ENCODE data around the gene BTBD17. TPM values are rescaled to one million over a fixed set of nuclear protein-coding genes. Genes with fewer than 3 reads are reported as not detected.

The BTBD17 gene
- total RNA-seq, 1 donor from 2014 or later = not detected

- Mint-ChIP-seq H3K27ac (no peak overlapping the region), H3K9me3 (no peaks in the 10 kb centered on the region), H3K4me3 (ENCODE audit: low read depth) (no peak overlapping the region), H3K36me3 (ENCODE audit: low read depth) (no peaks in the 10 kb centered on the region), H3K27me3 (ENCODE audit: low read depth) (peaks cover 24% of the 10 kb centered on the region), H3K4me1 (ENCODE audit: low read depth) (no peaks in the 10 kb centered on the region)
- DNase-seq (ENCODE audit: low spot score) = no peak
- intact Hi-C loops (cut with micrococcal nuclease) = no loop called here
Observed at GRCh38 chr17:74347646-74348045, 14.0 kb downstream of the BTBD17 start.

GRCh38 chr17:74345433-74346241 is 16.0 kb downstream of the BTBD17 start:
- Mint-ChIP-seq H3K27ac (no peak overlapping the region), H3K27me3 (ENCODE audit: low read depth) (peaks cover 15% of the 10 kb centered on the region), H3K4me1 (ENCODE audit: low read depth) (no peaks in the 10 kb centered on the region), H3K36me3 (ENCODE audit: low read depth) (no peaks in the 10 kb centered on the region), H3K4me3 (ENCODE audit: low read depth) (no peak overlapping the region), H3K9me3 (no peaks in the 10 kb centered on the region)
- intact Hi-C loops (cut with micrococcal nuclease) = no loop called here
- no peak for DNase-seq (ENCODE audit: low spot score)

- Mint-ChIP-seq H3K36me3 (ENCODE audit: low read depth) (no peaks in the 10 kb centered on the region), H3K4me3 (ENCODE audit: low read depth) (no peak overlapping the region), H3K27ac (no peak overlapping the region), H3K9me3 (no peaks in the 10 kb centered on the region), H3K4me1 (ENCODE audit: low read depth) (no peaks in the 10 kb centered on the region), H3K27me3 (ENCODE audit: low read depth) (peaks cover 9% of the 10 kb centered on the region)
- DNase-seq (ENCODE audit: low spot score) = no peak
- intact Hi-C loops (cut with micrococcal nuclease) = no loop called here
Observed at GRCh38 chr17:74344658-74345057, 17.0 kb downstream of the BTBD17 start.

- no peaks in the 10 kb centered on the region for H3K4me1 Mint-ChIP-seq (ENCODE audit: low read depth)
- intact Hi-C loops (cut with micrococcal nuclease) = no loop called here
- no peak overlapping the region for H3K4me3 Mint-ChIP-seq (ENCODE audit: low read depth)
- no peaks in the 10 kb centered on the region for H3K36me3 Mint-ChIP-seq (ENCODE audit: low read depth)
- no peak for DNase-seq (ENCODE audit: low spot score)
- peaks cover 6% of the 10 kb centered on the region for H3K27me3 Mint-ChIP-seq (ENCODE audit: low read depth)
- no peak overlapping the region for H3K27ac Mint-ChIP-seq
- no peaks in the 10 kb centered on the region for H3K9me3 Mint-ChIP-seq
Observed at GRCh38 chr17:74343526-74344284, 18.0 kb downstream of the BTBD17 start.

GRCh38 chr17:74343121-74343520 is 18.5 kb downstream of the BTBD17 start:
- no peaks in the 10 kb centered on the region for H3K4me1 Mint-ChIP-seq (ENCODE audit: low read depth)
- no peak overlapping the region for H3K4me3 Mint-ChIP-seq (ENCODE audit: low read depth)
- intact Hi-C loops (cut with micrococcal nuclease) = no loop called here
- DNase-seq (ENCODE audit: low spot score) = no peak
- no peak overlapping the region for H3K27ac Mint-ChIP-seq
- peaks cover 2% of the 10 kb centered on the region for H3K27me3 Mint-ChIP-seq (ENCODE audit: low read depth)
- no peaks in the 10 kb centered on the region for H3K9me3 Mint-ChIP-seq
- H3K36me3 Mint-ChIP-seq (ENCODE audit: low read depth) = no peaks in the 10 kb centered on the region

- no peak overlapping the region for H3K4me3 Mint-ChIP-seq (ENCODE audit: low read depth)
- H3K4me1 Mint-ChIP-seq (ENCODE audit: low read depth) = no peaks in the 10 kb centered on the region
- intact Hi-C loops (cut with micrococcal nuclease) = no loop called here
Observed at GRCh38 chr17:74342224-74342623, 19.4 kb downstream of the BTBD17 start.

GRCh38 chr17:74340470-74341023 is 21.1 kb downstream of the BTBD17 start:
- H3K27me3 Mint-ChIP-seq (ENCODE audit: low read depth) = peaks cover 5% of the 10 kb centered on the region
- H3K4me3 Mint-ChIP-seq (ENCODE audit: low read depth) = no peak overlapping the region
- no peak overlapping the region for H3K27ac Mint-ChIP-seq
- intact Hi-C loops (cut with micrococcal nuclease) = no loop called here
- H3K4me1 Mint-ChIP-seq (ENCODE audit: low read depth) = no peaks in the 10 kb centered on the region
- H3K36me3 Mint-ChIP-seq (ENCODE audit: low read depth) = no peaks in the 10 kb centered on the region
- H3K9me3 Mint-ChIP-seq = no peaks in the 10 kb centered on the region
- DNase-seq (ENCODE audit: low spot score) = no peak

More at GRCh38 chr17:74342224-74342623, 19.4 kb downstream of the BTBD17 start:
- H3K36me3 Mint-ChIP-seq (ENCODE audit: low read depth) = no peaks in the 10 kb centered on the region
- no peaks in the 10 kb centered on the region for H3K9me3 Mint-ChIP-seq
- DNase-seq (ENCODE audit: low spot score) = no peak
- peaks cover 2% of the 10 kb centered on the region for H3K27me3 Mint-ChIP-seq (ENCODE audit: low read depth)
- H3K27ac Mint-ChIP-seq = no peak overlapping the region

- Mint-ChIP-seq H3K27me3 (ENCODE audit: low read depth) (peaks cover 3% of the 10 kb centered on the region), H3K4me3 (ENCODE audit: low read depth) (no peak overlapping the region), H3K9me3 (no peaks in the 10 kb centered on the region), H3K27ac (no peak overlapping the region), H3K36me3 (ENCODE audit: low read depth) (no peaks in the 10 kb centered on the region), H3K4me1 (ENCODE audit: low read depth) (no peaks in the 10 kb centered on the region)
- no peak for DNase-seq (ENCODE audit: low spot score)
- intact Hi-C loops (cut with micrococcal nuclease) = no loop called here
Observed at GRCh38 chr17:74339537-74340195, 22.0 kb downstream of the BTBD17 start.

GRCh38 chr17:74337834-74338500 is 23.7 kb downstream of the BTBD17 start:
- H3K27ac Mint-ChIP-seq = no peak overlapping the region
- no peak overlapping the region for H3K4me3 Mint-ChIP-seq (ENCODE audit: low read depth)
- H3K27me3 Mint-ChIP-seq (ENCODE audit: low read depth) = peaks cover 3% of the 10 kb centered on the region
- peaks cover 3% of the 10 kb centered on the region for H3K4me1 Mint-ChIP-seq (ENCODE audit: low read depth)
- H3K36me3 Mint-ChIP-seq (ENCODE audit: low read depth) = no peaks in the 10 kb centered on the region
- DNase-seq (ENCODE audit: low spot score) = no peak
- intact Hi-C loops (cut with micrococcal nuclease) = no loop called here
- H3K9me3 Mint-ChIP-seq = no peaks in the 10 kb centered on the region

GRCh38 chr17:74336307-74336706 is 25.4 kb downstream of the BTBD17 start:
- peaks cover 3% of the 10 kb centered on the region for H3K4me1 Mint-ChIP-seq (ENCODE audit: low read depth)
- peaks cover 3% of the 10 kb centered on the region for H3K27me3 Mint-ChIP-seq (ENCODE audit: low read depth)
- intact Hi-C loops (cut with micrococcal nuclease) = no loop called here
- no peak overlapping the region for H3K4me3 Mint-ChIP-seq (ENCODE audit: low read depth)
- no peak overlapping the region for H3K27ac Mint-ChIP-seq
- no peaks in the 10 kb centered on the region for H3K36me3 Mint-ChIP-seq (ENCODE audit: low read depth)
- DNase-seq (ENCODE audit: low spot score) = no peak
- no peaks in the 10 kb centered on the region for H3K9me3 Mint-ChIP-seq

GRCh38 chr17:74335529-74336062 is 26.1 kb downstream of the BTBD17 start:
- Mint-ChIP-seq H3K9me3 (no peaks in the 10 kb centered on the region), H3K36me3 (ENCODE audit: low read depth) (no peaks in the 10 kb centered on the region), H3K27me3 (ENCODE audit: low read depth) (peaks cover 3% of the 10 kb centered on the region), H3K4me3 (ENCODE audit: low read depth) (no peak overlapping the region), H3K4me1 (ENCODE audit: low read depth) (peaks cover 3% of the 10 kb centered on the region), H3K27ac (no peak overlapping the region)
- intact Hi-C loops (cut with micrococcal nuclease) = no loop called here
- no peak for DNase-seq (ENCODE audit: low spot score)

GRCh38 chr17:74334393-74335039 is 27.2 kb downstream of the BTBD17 start:
- Mint-ChIP-seq H3K9me3 (no peaks in the 10 kb centered on the region), H3K36me3 (ENCODE audit: low read depth) (no peaks in the 10 kb centered on the region), H3K4me3 (ENCODE audit: low read depth) (no peak overlapping the region), H3K27me3 (ENCODE audit: low read depth) (peaks cover 3% of the 10 kb centered on the region), H3K27ac (no peak overlapping the region), H3K4me1 (ENCODE audit: low read depth) (peaks cover 5% of the 10 kb centered on the region)
- intact Hi-C loops (cut with micrococcal nuclease) = no loop called here
- no peak for DNase-seq (ENCODE audit: low spot score)
